ENCODE data around the gene GIPC2. TPM values are rescaled to one million over a fixed set of nuclear protein-coding genes. Genes with fewer than 3 reads are reported as not detected.

Gene GIPC2
- total RNA-seq, 1 experiment from 2014 or later = 0.29 TPM

- no peak for DNase-seq (ENCODE audit: low read depth)
Observed at GRCh38 chr1:78143673-78144072, 97.9 kb downstream of the GIPC2 start.

DNA sequence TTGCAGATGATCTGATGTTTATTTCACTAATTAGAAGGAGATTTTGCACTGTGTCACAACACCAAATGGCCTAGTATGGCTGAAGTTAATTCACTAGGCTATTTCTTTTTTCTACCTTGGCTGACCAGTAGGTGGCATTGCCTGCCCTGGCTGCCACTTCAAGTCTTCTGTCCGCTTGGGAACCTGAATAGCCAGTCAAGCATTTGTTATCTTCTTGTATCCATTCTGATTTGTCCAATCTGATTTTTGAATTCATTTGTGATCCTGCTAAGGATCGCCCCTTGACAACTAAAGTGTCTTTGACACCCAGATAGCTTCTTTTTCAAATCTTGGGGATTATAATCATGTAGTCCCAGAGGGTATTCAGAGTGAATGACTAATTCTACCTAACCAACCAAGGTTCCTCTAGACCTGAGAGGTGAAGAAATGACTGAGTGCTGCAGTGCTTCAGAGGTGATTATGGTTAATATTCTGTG is 99.4 kb downstream of the GIPC2 start:
- peak; percentile 82 for DNase-seq (ENCODE audit: low read depth)

- DNase-seq (ENCODE audit: low read depth) = peak; percentile 19
Observed at GRCh38 chr1:78146205-78146771, 100.5 kb downstream of the GIPC2 start.

- no peak for DNase-seq (ENCODE audit: low read depth)
Observed at GRCh38 chr1:78147031-78147430, 101.3 kb downstream of the GIPC2 start.

GRCh38 chr1:78153092-78153736 is 107.4 kb downstream of the GIPC2 start:
- DNase-seq (ENCODE audit: low read depth) = no peak

GRCh38 chr1:78155121-78155520 is 109.4 kb downstream of the GIPC2 start:
- no peak for DNase-seq (ENCODE audit: low read depth)

DNA sequence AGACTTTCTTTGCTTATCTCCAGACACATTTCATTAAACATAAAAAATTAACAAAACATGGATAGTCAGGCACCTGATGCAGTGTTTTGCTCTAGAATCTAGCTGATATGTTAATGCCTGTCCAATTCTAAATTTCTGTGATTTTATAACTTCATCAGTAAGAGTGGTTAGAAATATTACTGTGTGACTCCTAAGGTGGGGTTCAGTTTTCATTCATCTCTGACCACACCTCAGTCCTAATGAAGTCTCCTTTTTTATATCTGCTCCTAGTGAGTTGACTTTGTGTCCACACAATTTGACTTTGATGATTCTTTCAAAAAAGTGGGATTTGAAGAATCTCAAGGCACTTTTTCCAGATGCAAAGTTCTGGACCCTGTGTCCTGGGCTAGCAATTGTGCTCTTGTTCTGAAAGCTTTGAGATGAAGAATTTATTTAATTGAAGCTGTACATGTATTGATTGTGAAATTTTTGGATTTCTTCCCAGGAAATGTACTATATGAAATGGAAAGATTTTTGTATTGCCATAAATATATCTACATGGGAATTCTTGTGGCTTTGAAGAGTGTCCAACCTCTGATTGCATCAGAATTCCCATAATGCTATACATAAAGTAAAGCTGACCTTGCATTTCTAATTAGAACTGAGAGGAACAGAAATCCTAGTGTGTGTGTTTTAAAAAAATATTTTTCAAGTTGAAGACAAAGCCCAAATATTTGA is 111.2 kb downstream of the GIPC2 start:
- no peak for DNase-seq (ENCODE audit: low read depth)

- no peak for DNase-seq (ENCODE audit: low read depth)
Observed at GRCh38 chr1:78165816-78166215, 120.0 kb downstream of the GIPC2 start.

DNA sequence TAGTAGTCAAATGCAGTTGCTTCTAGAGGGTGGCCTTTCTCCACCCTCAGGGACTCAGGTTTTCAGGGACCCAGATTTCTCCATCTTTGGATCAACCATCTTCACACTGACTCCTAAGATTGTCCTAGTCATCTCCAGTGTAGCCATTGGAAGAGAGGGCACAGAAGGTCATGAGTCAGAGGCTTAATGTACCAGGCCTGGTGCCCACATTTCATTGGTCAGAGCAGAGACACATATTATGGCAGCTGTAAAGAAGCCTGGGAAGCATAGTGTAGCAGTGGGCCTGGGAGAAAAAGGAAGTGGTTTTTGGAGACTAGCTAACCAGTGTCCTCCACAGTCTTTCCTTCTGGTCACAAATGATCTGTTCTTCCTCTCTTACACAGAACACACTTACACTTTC is 122.5 kb downstream of the GIPC2 start:
- DNase-seq (ENCODE audit: low read depth) = no peak

DNA sequence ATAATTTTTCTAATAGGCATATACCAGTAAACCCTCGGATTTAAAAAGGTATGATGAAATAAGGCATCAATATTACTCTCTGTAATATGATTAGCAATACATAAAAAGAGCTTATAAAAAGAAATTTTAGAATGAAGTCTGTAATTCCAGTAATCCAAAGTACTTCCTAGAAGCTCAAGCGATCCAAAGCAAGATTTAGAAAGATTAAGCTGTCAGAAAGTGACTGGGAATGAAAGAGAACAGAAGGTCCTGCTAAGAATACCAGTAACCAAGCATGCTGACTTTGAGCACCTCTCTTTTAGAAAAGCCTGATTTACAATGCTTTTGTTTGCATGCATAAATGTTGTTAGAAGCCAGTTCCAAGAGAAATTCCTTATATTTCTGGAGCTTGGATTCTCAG is 125.1 kb downstream of the GIPC2 start:
- no peak for DNase-seq (ENCODE audit: low read depth)

- peak; percentile 76 for DNase-seq (ENCODE audit: low read depth)
Observed at GRCh38 chr1:78171736-78172590, 126.2 kb downstream of the GIPC2 start.

DNA sequence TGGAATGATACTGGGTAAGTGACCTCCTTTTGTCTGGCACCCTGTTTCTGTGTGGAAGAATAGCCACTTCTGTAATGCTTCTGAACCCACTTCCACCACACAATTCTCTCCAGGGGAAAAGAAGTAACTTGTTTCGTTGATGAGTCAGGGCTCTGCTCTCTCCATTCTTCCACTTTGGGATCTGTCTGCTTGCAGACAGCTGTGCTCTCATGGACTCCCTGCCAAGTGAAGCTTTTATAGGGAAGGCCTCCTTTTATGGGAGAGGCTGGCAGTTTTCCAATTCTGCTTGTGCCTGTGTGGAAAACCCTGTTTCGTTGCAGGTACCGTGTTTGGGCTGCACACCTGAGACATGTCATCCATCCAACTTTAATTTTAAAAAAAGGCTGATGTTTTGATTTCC is 130.7 kb downstream of the GIPC2 start:
- DNase-seq (ENCODE audit: low read depth) = peak; percentile 84

- no peak for DNase-seq (ENCODE audit: low read depth)
Observed at GRCh38 chr1:78177708-78178270, 132.0 kb downstream of the GIPC2 start.

DNA sequence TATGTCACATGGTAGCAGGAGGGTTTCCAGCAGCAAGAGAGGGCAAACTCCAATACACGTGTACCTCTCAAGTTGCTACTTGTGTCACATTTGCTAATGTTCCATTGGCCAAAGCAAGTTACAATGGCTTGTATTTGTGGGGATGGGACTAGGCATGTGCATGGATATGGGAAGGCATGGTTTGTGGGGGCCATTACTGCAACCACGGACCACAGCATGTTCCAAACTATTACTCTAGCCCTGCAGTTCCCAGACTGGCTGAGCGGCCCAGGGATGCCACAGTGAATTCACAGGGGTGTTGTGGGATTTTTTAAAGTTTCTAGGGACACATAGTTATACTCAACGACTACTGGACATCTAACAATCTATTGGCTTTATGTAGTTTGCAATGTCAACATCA is 133.1 kb downstream of the GIPC2 start:
- no peak for DNase-seq (ENCODE audit: low read depth)

DNA sequence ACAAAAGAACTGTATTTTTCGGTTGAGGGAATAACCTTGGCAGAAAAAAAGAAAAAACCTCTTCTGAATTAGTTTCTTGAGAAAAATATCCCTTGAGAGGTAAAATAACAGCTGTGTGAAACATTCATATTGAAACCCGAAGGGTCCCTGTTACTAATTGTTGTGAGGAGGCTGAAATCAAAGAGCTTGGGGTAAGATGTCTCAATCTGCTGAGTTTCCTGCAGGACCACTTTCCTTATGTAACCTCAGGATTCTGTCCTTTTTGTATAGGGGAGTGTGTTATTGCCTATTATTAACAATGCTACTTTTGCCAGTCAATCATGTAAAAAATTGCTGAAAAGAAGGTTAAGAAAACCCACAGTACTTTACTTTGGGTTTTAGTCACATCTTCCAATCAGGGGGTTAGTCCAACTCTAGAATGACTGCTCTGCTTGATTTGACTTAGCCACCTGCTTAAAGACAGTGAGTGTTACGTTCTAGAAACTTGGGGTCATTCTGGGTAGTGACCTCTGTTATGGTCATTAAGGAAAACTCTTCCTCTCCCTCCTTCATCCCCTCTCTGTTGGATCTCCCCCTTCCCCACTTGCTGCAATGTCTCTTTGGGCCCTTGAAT is 138.8 kb downstream of the GIPC2 start:
- DNase-seq (ENCODE audit: low read depth) = no peak

Other genes starting within 250 kb of the GIPC2 start
- 11.6 and 13.6 TPM in 2 replicates for gene NEXN, start 157.3 kb upstream of the GIPC2 start, total RNA-seq (2014; rRNA removed; shearing (Covaris generic))
- gene FUBP1, start 66.9 kb upstream of the GIPC2 start, total RNA-seq (2014; rRNA removed; shearing (Covaris generic)) = 96.9 and 104 TPM in 2 replicates
- 53.3 and 54.4 TPM in 2 replicates for gene DNAJB4, start 41.0 kb upstream of the GIPC2 start, total RNA-seq (2014; rRNA removed; shearing (Covaris generic))

All from Daoy (cell line).